Measurements from ENCODE around the gene TP53TG5.

The TP53TG5 gene

GRCh38 chr20:45407067-45407745 lies 29.1 kb upstream of the TP53TG5 start:
- FAIRE-seq, result no peak
- DNase-seq (ENCODE audit: insufficient read length, low spot score), result no peak

GRCh38 chr20:45406260-45407066 lies 28.3 kb upstream of the TP53TG5 start:
- no peak for DNase-seq (ENCODE audit: insufficient read length, low spot score)
- no peak for FAIRE-seq
- TF ChIP-seq TAF1 (IDR thresholded peaks at IDR 0.05; ENCODE audit: low read depth, low read length), result no peak
- TF ChIP-seq POU2F2 (IDR thresholded peaks at IDR 0.05; ENCODE audit: low read depth, low read length), result no peak
- no peak for TF ChIP-seq POLR2AphosphoS5 (IDR thresholded peaks at IDR 0.05; ENCODE audit: low read depth, low read length)
- no peak for TF ChIP-seq POLR2A (IDR thresholded peaks at IDR 0.05; ENCODE audit: low read depth, low read length)
- TF ChIP-seq PAX5 (IDR thresholded peaks at IDR 0.05; ENCODE audit: insufficient read depth, low read length, severe bottlenecking), result no peak
- TF ChIP-seq SPI1 (IDR thresholded peaks at IDR 0.05; ENCODE audit: low read depth, low read length), result no peak

More at GRCh38 chr20:45407067-45407745, 29.1 kb upstream of the TP53TG5 start:
- TF ChIP-seq TAF1 (IDR thresholded peaks at IDR 0.05; ENCODE audit: low read depth, low read length), result no peak

GRCh38 chr20:45405571-45406259 lies 27.6 kb upstream of the TP53TG5 start:
- DNase-seq (ENCODE audit: insufficient read length, low spot score) (no peak), FAIRE-seq (no peak)
- no peak for TF ChIP-seq POLR2A (IDR thresholded peaks at IDR 0.05; ENCODE audit: low read depth, low read length)
- no peak for TF ChIP-seq POLR2AphosphoS5 (IDR thresholded peaks at IDR 0.05; ENCODE audit: low read depth, low read length)
- no peak for TF ChIP-seq PAX5 (IDR thresholded peaks at IDR 0.05; ENCODE audit: insufficient read depth, low read length, severe bottlenecking)
- no peak for TF ChIP-seq SPI1 (IDR thresholded peaks at IDR 0.05; ENCODE audit: low read depth, low read length)
- no peak for TF ChIP-seq TAF1 (IDR thresholded peaks at IDR 0.05; ENCODE audit: low read depth, low read length)
- TF ChIP-seq POU2F2 (IDR thresholded peaks at IDR 0.05; ENCODE audit: low read depth, low read length), result no peak

GRCh38 chr20:45404438-45404837 lies 26.3 kb upstream of the TP53TG5 start:
- FAIRE-seq (no peak), DNase-seq (ENCODE audit: insufficient read length, low spot score) (no peak)
- TF ChIP-seq TAF1 (IDR thresholded peaks at IDR 0.05; ENCODE audit: low read depth, low read length), result no peak
- TF ChIP-seq POU2F2 (IDR thresholded peaks at IDR 0.05; ENCODE audit: low read depth, low read length), result no peak
- no peak for TF ChIP-seq POLR2AphosphoS5 (IDR thresholded peaks at IDR 0.05; ENCODE audit: low read depth, low read length)
- TF ChIP-seq PAX5 (IDR thresholded peaks at IDR 0.05; ENCODE audit: insufficient read depth, low read length, severe bottlenecking), result no peak
- TF ChIP-seq SPI1 (IDR thresholded peaks at IDR 0.05; ENCODE audit: low read depth, low read length), result no peak
- no peak for TF ChIP-seq POLR2A (IDR thresholded peaks at IDR 0.05; ENCODE audit: low read depth, low read length)

GRCh38 chr20:45402946-45403345 lies 24.8 kb upstream of the TP53TG5 start:
- DNase-seq (ENCODE audit: insufficient read length, low spot score) (no peak), FAIRE-seq (no peak)
- TF ChIP-seq POLR2AphosphoS5 (IDR thresholded peaks at IDR 0.05; ENCODE audit: low read depth, low read length) (no peak), POLR2A (IDR thresholded peaks at IDR 0.05; ENCODE audit: low read depth, low read length) (no peak), SPI1 (IDR thresholded peaks at IDR 0.05; ENCODE audit: low read depth, low read length) (no peak), PAX5 (IDR thresholded peaks at IDR 0.05; ENCODE audit: insufficient read depth, low read length, severe bottlenecking) (no peak), TAF1 (IDR thresholded peaks at IDR 0.05; ENCODE audit: low read depth, low read length) (no peak), POU2F2 (IDR thresholded peaks at IDR 0.05; ENCODE audit: low read depth, low read length) (no peak)

- DNase-seq (ENCODE audit: insufficient read length, low spot score) (no peak), FAIRE-seq (no peak)
- TF ChIP-seq TAF1 (IDR thresholded peaks at IDR 0.05; ENCODE audit: low read depth, low read length) (no peak), PAX5 (IDR thresholded peaks at IDR 0.05; ENCODE audit: insufficient read depth, low read length, severe bottlenecking) (no peak), POLR2A (IDR thresholded peaks at IDR 0.05; ENCODE audit: low read depth, low read length) (no peak), POLR2AphosphoS5 (IDR thresholded peaks at IDR 0.05; ENCODE audit: low read depth, low read length) (no peak), SPI1 (IDR thresholded peaks at IDR 0.05; ENCODE audit: low read depth, low read length) (no peak), POU2F2 (IDR thresholded peaks at IDR 0.05; ENCODE audit: low read depth, low read length) (no peak)
Observed at GRCh38 chr20:45400346-45401031, 22.4 kb upstream of the TP53TG5 start.

GRCh38 chr20:45399018-45399417 lies 20.9 kb upstream of the TP53TG5 start:
- no peak for TF ChIP-seq TAF1 (IDR thresholded peaks at IDR 0.05; ENCODE audit: low read depth, low read length)
- TF ChIP-seq POLR2AphosphoS5 (IDR thresholded peaks at IDR 0.05; ENCODE audit: low read depth, low read length), result no peak
- TF ChIP-seq POU2F2 (IDR thresholded peaks at IDR 0.05; ENCODE audit: low read depth, low read length), result no peak
- TF ChIP-seq SPI1 (IDR thresholded peaks at IDR 0.05; ENCODE audit: low read depth, low read length), result no peak
- no peak for TF ChIP-seq PAX5 (IDR thresholded peaks at IDR 0.05; ENCODE audit: insufficient read depth, low read length, severe bottlenecking)
- TF ChIP-seq POLR2A (IDR thresholded peaks at IDR 0.05; ENCODE audit: low read depth, low read length), result no peak
- no peak for DNase-seq (ENCODE audit: insufficient read length, low spot score)

GRCh38 chr20:45395114-45395415 lies 16.9 kb upstream of the TP53TG5 start:
- TF ChIP-seq POU2F2 (IDR thresholded peaks at IDR 0.05; ENCODE audit: low read depth, low read length) (no peak), TAF1 (IDR thresholded peaks at IDR 0.05; ENCODE audit: low read depth, low read length) (no peak), PAX5 (IDR thresholded peaks at IDR 0.05; ENCODE audit: insufficient read depth, low read length, severe bottlenecking) (no peak), POLR2AphosphoS5 (IDR thresholded peaks at IDR 0.05; ENCODE audit: low read depth, low read length) (no peak), SPI1 (IDR thresholded peaks at IDR 0.05; ENCODE audit: low read depth, low read length) (no peak), POLR2A (IDR thresholded peaks at IDR 0.05; ENCODE audit: low read depth, low read length) (no peak)
- DNase-seq (ENCODE audit: insufficient read length, low spot score), result no peak
- FAIRE-seq, result no peak

More at GRCh38 chr20:45399018-45399417, 20.9 kb upstream of the TP53TG5 start:
- no peak for FAIRE-seq

All from GM12891 (cell line).